ENCODE measurements around the gene CACHD1. TPM values are rescaled to one million over a fixed set of nuclear protein-coding genes. Genes with fewer than 3 reads are reported as not detected.

CACHD1 gene
- total and polyA plus RNA-seq, 2 of the 4 experiments (the other 2 are of a cell fraction): 2.9 to 5.9 TPM

DNA sequence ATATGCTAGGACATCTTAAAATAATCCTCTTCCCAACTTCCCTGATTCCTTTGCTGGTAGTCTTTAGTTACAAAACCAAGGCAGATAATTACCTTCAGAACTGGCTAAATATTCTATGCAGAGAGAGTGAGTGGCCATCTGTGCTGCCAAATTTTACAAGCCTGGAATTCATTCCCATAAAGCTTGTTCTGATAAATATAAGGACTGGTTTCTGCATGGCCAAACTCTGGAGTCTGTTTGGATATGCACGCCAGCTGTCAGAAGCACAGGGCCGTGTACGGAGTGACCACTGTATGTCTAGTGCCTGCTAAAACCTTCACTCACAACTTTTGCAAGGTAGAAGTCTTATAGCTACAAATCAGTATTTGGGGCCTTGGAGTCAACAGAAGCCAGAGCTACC, 208.4 kb downstream of the CACHD1 start:
- H3K36me3 ChIP-seq (ENCODE audit: control insufficient read depth, insufficient read depth, low read length): peaks cover 3% of the 10 kb centered on the region; the same call in 1 of the 2 replicates
- H2BK120ac ChIP-seq (ENCODE audit: low read depth, low read length): no peak overlapping the region
- H4K20me1 ChIP-seq (ENCODE audit: insufficient read depth, low read length): no peaks in the 10 kb centered on the region
- no peak overlapping the region for H4K5ac ChIP-seq (ENCODE audit: low read depth, low read length)
- H4K91ac ChIP-seq (ENCODE audit: insufficient read depth, low read depth, low read length): no peak overlapping the region
- DNase-seq (no peak), ATAC-seq (ENCODE audit: low read depth) (no peak)
- no peak overlapping the region for H3K14ac ChIP-seq (replicated peaks; ENCODE audit: low read depth, low read length)
- no peaks in the 10 kb centered on the region for H3K9me3 ChIP-seq (ENCODE audit: control insufficient read depth, insufficient read depth, low read length)
- BruUV-seq (replicated peaks): no TSS peak
- H3K4me2 ChIP-seq (ENCODE audit: low read depth, low read length): no peak overlapping the region
- H3K4me1 ChIP-seq (ENCODE audit: control insufficient read depth, insufficient read depth, low read length): no peaks in the 10 kb centered on the region
- H3K27ac ChIP-seq (ENCODE audit: insufficient read depth, low read length): no peak overlapping the region
- H2AK9ac ChIP-seq (replicated peaks; ENCODE audit: low read depth, low read length, poor library complexity): no peak overlapping the region
- no peak overlapping the region for H2BK20ac ChIP-seq (ENCODE audit: low read depth, low read length)
- TF ChIP-seq MXI1 (IDR thresholded peaks at IDR 0.05; ENCODE audit: borderline replicate concordance, low read depth, low read length): no peak
- no peak for TF ChIP-seq CEBPB (IDR thresholded peaks at IDR 0.05; ENCODE audit: low read depth, low read length)
- no peak for TF ChIP-seq CHD1 (IDR thresholded peaks at IDR 0.05; ENCODE audit: low read depth, low read length)
- TF ChIP-seq, protein P1, sequence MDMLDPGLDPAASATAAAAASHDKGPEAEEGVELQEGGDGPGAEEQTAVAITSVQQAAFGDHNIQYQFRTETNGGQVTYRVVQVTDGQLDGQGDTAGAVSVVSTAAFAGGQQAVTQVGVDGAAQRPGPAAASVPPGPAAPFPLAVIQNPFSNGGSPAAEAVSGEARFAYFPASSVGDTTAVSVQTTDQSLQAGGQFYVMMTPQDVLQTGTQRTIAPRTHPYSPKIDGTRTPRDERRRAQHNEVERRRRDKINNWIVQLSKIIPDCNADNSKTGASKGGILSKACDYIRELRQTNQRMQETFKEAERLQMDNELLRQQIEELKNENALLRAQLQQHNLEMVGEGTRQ (IDR thresholded peaks at IDR 0.05; ENCODE audit: low read depth, low read length): no peak
- no peak for TF ChIP-seq RFX5 (IDR thresholded peaks at IDR 0.05; ENCODE audit: low read depth, low read length)
- TF ChIP-seq MAFK (IDR thresholded peaks at IDR 0.05; ENCODE audit: low read depth, low read length): no peak
- no peak for TF ChIP-seq RCOR1 (IDR thresholded peaks at IDR 0.05; ENCODE audit: insufficient replicate concordance, low read length)
- TF ChIP-seq MAZ (IDR thresholded peaks at IDR 0.05; ENCODE audit: borderline replicate concordance, low read depth, low read length): no peak
- TF ChIP-seq NFE2L2 (IDR thresholded peaks at IDR 0.05; ENCODE audit: low read depth, low read length): no peak
- TF ChIP-seq FOS (IDR thresholded peaks at IDR 0.05; ENCODE audit: low read depth, low read length): no peak
- TF ChIP-seq, protein P2, sequence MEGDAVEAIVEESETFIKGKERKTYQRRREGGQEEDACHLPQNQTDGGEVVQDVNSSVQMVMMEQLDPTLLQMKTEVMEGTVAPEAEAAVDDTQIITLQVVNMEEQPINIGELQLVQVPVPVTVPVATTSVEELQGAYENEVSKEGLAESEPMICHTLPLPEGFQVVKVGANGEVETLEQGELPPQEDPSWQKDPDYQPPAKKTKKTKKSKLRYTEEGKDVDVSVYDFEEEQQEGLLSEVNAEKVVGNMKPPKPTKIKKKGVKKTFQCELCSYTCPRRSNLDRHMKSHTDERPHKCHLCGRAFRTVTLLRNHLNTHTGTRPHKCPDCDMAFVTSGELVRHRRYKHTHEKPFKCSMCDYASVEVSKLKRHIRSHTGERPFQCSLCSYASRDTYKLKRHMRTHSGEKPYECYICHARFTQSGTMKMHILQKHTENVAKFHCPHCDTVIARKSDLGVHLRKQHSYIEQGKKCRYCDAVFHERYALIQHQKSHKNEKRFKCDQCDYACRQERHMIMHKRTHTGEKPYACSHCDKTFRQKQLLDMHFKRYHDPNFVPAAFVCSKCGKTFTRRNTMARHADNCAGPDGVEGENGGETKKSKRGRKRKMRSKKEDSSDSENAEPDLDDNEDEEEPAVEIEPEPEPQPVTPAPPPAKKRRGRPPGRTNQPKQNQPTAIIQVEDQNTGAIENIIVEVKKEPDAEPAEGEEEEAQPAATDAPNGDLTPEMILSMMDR (conservative IDR thresholded peaks at IDR 0.05; ENCODE audit: low read depth, low read length): no peak
- TF ChIP-seq POLR2A (IDR thresholded peaks at IDR 0.05; ENCODE audit: low read depth, low read length): no peak
- TF ChIP-seq, protein P3, sequence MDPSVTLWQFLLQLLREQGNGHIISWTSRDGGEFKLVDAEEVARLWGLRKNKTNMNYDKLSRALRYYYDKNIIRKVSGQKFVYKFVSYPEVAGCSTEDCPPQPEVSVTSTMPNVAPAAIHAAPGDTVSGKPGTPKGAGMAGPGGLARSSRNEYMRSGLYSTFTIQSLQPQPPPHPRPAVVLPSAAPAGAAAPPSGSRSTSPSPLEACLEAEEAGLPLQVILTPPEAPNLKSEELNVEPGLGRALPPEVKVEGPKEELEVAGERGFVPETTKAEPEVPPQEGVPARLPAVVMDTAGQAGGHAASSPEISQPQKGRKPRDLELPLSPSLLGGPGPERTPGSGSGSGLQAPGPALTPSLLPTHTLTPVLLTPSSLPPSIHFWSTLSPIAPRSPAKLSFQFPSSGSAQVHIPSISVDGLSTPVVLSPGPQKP (IDR thresholded peaks at IDR 0.05; ENCODE audit: borderline replicate concordance, low read depth, low read length): no peak
- no peak for TF ChIP-seq BHLHE40 (IDR thresholded peaks at IDR 0.05; ENCODE audit: low read depth, low read length)
- TF ChIP-seq RAD21 (IDR thresholded peaks at IDR 0.05; ENCODE audit: low read length): no peak
- no peak for TF ChIP-seq SMC3 (IDR thresholded peaks at IDR 0.05; ENCODE audit: low read depth, low read length)
- no peak overlapping the region for H4K8ac ChIP-seq (ENCODE audit: low read depth in 2 of 2, low read length in 2 of 2)
- no peak overlapping the region for H3K23ac ChIP-seq (ENCODE audit: low read depth, low read length)
- in situ Hi-C loops (cut with MboI; ENCODE audit: low sequenced_read_pairs) (loop anchor here (10.0 kb wide), 1 partner anchor 414 kb away; no protein-coding TSS in a partner anchor), intact Hi-C loops (cut with micrococcal nuclease) (no loop called here), dilution Hi-C loops (cut with HindIII; ENCODE audit: low sequenced_read_pairs, unreplicated experiment) (no loop called here)
- ChIA-PET CTCF (interaction anchor here (0.7 kb wide), 1 partner anchor 8 kb away, joined by 3 read pairs; no protein-coding TSS in a partner anchor), POLR2A (ENCODE audit: unreplicated experiment) (no interaction called here)
- H2AK5ac ChIP-seq (ENCODE audit: low read depth, low read length): no peak overlapping the region
- no peak overlapping the region for H3K9ac ChIP-seq (ENCODE audit: low read depth, low read length)
- H3K56ac ChIP-seq (ENCODE audit: extremely low read depth, insufficient read depth, low read length): no peak overlapping the region
- H3K9me1 ChIP-seq (ENCODE audit: insufficient read depth, low read length): no peaks in the 10 kb centered on the region; the same call in 1 of the 2 replicates
- H3K4ac ChIP-seq (ENCODE audit: low read depth, low read length): no peak overlapping the region
- H3K18ac ChIP-seq (ENCODE audit: low read depth, low read length): no peak overlapping the region
- no peaks in the 10 kb centered on the region for H3K79me1 ChIP-seq (ENCODE audit: low read depth in 1 of 2, low read length in 2 of 2)
- no CpG with 5 or more reads among the region's 3 CpGs for WGBS, 2 experiments (ENCODE audit: extremely low coverage in 2 of 2, insufficient read length in 1 of 2)
- no peaks in the 10 kb centered on the region for H3K27me3 ChIP-seq (ENCODE audit: control insufficient read depth, insufficient read depth, low read length)
- no peak overlapping the region for H2AFZ ChIP-seq (replicated peaks; ENCODE audit: low read length, poor library complexity)
- no peak overlapping the region for H3K4me3 ChIP-seq (ENCODE audit: insufficient read depth, low read depth, low read length)
- H2BK5ac ChIP-seq (ENCODE audit: low read depth, low read length, poor library complexity, severe bottlenecking): no peak overlapping the region
- no peak overlapping the region for H2BK15ac ChIP-seq (ENCODE audit: low read depth, low read length)
